ENCODE results near the gene KRT80.

The KRT80 gene

DNA sequence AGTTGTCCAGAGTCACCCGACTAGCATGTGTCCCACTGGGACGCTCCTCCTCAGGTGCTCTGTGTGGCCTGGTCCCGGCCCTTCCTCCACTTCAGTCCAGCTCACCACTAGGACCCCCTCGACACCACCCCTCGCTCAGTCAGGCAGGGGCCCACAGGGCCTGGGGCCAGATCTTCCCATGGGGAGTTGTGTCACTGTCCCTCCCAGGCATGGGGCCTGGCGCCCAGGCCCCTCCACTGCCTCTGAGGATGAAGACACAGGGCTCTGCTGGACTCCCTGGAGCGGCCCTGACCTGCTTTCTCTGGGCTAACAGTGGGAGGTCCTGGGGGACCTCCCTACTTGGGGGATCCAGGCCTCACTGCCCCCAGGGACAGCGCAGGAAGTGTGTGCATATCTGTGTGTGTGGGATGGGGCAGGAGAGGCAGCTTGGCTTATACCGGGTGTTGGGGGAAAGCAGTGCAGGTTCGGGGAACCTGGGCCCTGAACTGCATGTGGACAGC lies 43.8 kb downstream of the KRT80 start:
- no peaks in the 10 kb centered on the region for H3K36me3 ChIP-seq (ENCODE audit: control insufficient read depth in 1 of 2, insufficient read depth in 2 of 2, low read length in 2 of 2)
- H3K27me3 ChIP-seq (ENCODE audit: low read depth, low read length) = no peaks in the 10 kb centered on the region
- H3K4me3 ChIP-seq (ENCODE audit: low read depth in 1 of 2, low read length in 2 of 2) = no peak overlapping the region
- H3K9me3 ChIP-seq (ENCODE audit: control insufficient read depth in 1 of 2, low read length in 2 of 2) = no peaks in the 10 kb centered on the region
- H3K4me1 ChIP-seq (ENCODE audit: control insufficient read depth in 1 of 2, insufficient read depth in 2 of 2, low read length in 2 of 2) = peaks cover 7 to 12% of the 10 kb centered on the region in 2 donors
- peak overlapping the region; percentile 91 for H3K27ac ChIP-seq (ENCODE audit: low read length)

- Histone ChIP-seq H3K36me3 (ENCODE audit: control insufficient read depth in 1 of 2, insufficient read depth in 2 of 2, low read length in 2 of 2) (no peaks in the 10 kb centered on the region), H3K27me3 (ENCODE audit: low read depth, low read length) (no peaks in the 10 kb centered on the region), H3K27ac (ENCODE audit: low read length) (peak overlapping the region; percentile 91), H3K9me3 (ENCODE audit: control insufficient read depth in 1 of 2, low read length in 2 of 2) (no peaks in the 10 kb centered on the region), H3K4me3 (ENCODE audit: low read depth in 1 of 2, low read length in 2 of 2) (no peak overlapping the region), H3K4me1 (ENCODE audit: control insufficient read depth in 1 of 2, insufficient read depth in 2 of 2, low read length in 2 of 2) (peaks cover 7 to 11% of the 10 kb centered on the region in 2 donors)
Observed at GRCh38 chr12:52147367-52147963, 44.3 kb downstream of the KRT80 start.

- Histone ChIP-seq H3K4me3 (ENCODE audit: low read depth in 1 of 2, low read length in 2 of 2) (no peak overlapping the region), H3K27me3 (ENCODE audit: low read depth, low read length) (no peaks in the 10 kb centered on the region), H3K9me3 (ENCODE audit: control insufficient read depth in 1 of 2, low read length in 2 of 2) (no peaks in the 10 kb centered on the region), H3K4me1 (ENCODE audit: control insufficient read depth in 1 of 2, insufficient read depth in 2 of 2, low read length in 2 of 2) (peaks cover 6 to 7% of the 10 kb centered on the region in 2 donors), H3K27ac (ENCODE audit: low read length) (peak overlapping the region; percentile 58), H3K36me3 (ENCODE audit: control insufficient read depth in 1 of 2, insufficient read depth in 2 of 2, low read length in 2 of 2) (no peaks in the 10 kb centered on the region)
Observed at GRCh38 chr12:52146822-52147366, 44.9 kb downstream of the KRT80 start.

DNA sequence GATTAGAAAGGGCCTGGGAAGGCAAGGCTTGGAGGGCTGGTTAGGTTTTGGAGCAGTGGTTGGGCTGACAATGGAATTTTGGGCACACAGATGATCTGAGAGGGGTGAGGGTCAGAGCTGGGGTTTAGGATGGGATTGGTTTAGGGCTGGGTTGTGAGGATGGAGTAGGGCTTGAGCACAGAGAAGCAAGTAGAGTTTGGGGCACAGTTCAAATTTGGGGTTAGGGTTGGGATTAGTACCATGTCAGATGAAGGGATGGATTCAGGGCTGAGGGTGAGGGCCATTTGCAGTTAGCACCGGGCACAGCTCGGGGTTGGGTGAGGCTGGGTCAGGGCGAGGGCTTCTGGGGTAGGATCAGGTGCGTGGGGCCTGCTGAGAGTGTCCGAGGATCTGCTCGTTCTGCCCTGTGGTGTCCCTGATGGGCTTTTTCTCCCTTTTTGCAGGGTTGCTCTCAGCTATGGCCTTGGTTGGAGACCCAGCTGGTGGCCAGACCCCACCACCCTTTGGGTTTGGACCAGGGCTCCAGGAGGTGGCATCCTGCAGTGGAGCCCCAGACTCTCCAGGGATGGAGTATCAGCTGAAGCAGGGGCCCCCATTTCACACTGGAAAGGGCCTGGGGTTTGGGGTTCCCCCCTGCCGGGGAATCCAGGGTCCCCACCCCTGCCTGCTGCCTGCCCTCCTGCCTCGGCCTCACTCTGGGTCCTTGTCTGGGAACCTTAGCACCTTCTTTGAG lies 45.6 kb downstream of the KRT80 start:
- Histone ChIP-seq H3K36me3 (ENCODE audit: control insufficient read depth in 1 of 2, insufficient read depth in 2 of 2, low read length in 2 of 2) (no peaks in the 10 kb centered on the region), H3K4me3 (ENCODE audit: low read depth in 1 of 2, low read length in 2 of 2) (no peak overlapping the region), H3K4me1 (ENCODE audit: control insufficient read depth in 1 of 2, insufficient read depth in 2 of 2, low read length in 2 of 2) (peaks cover 3 to 7% of the 10 kb centered on the region in 2 donors), H3K9me3 (ENCODE audit: control insufficient read depth in 1 of 2, low read length in 2 of 2) (no peaks in the 10 kb centered on the region), H3K27ac (ENCODE audit: low read length) (peak overlapping the region; percentile 58), H3K27me3 (ENCODE audit: low read depth, low read length) (no peaks in the 10 kb centered on the region)

DNA sequence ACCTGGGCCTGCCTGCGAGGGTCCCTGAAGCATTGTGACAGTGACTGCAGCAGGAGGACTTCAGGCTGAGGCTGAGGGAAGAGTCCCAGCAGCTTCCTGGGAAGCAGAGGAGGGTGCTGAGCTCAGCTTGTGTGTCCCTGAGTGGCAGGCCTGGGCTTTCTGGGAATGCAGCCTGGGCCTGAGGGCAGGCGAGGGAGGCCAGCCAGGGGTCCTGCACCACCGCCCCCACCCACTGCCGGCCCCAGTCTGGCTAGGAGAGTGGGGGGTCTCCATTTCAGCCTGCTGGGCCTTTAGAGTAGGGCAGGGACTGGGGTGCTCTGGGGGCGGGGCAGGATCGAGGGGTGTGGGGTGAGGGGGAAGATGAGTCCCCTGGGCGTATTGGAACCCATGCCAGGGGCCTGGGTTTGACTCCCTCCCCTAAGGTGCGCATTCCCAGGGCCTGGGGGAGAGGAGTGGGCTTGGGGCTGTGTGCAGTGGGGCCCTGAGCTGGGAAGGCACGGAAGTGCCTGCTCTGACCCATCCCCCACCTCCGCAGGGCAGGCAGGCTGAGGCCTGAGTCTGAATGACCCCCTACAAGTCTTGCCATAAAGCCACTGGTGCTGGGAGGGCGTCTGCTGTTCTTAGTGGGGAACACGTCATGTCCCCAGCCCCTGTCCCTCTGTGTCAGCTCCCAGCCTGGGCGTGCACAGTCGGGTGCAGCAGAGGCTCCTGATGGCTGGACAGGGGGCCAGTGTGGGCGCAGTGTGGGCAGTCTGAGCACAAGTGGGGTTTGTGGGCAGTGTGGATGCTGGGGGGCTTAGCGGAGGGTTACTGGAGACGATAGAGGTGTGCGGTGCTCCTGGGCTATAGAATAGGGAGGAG lies 46.4 kb downstream of the KRT80 start:
- Histone ChIP-seq H3K27ac (ENCODE audit: low read length) (no peak overlapping the region), H3K4me3 (ENCODE audit: low read depth in 1 of 2, low read length in 2 of 2) (no peak overlapping the region), H3K36me3 (ENCODE audit: control insufficient read depth in 1 of 2, insufficient read depth in 2 of 2, low read length in 2 of 2) (no peaks in the 10 kb centered on the region), H3K9me3 (ENCODE audit: control insufficient read depth in 1 of 2, low read length in 2 of 2) (no peaks in the 10 kb centered on the region), H3K4me1 (ENCODE audit: control insufficient read depth in 1 of 2, insufficient read depth in 2 of 2, low read length in 2 of 2) (peaks cover 3 to 7% of the 10 kb centered on the region in 2 donors), H3K27me3 (ENCODE audit: low read depth, low read length) (no peaks in the 10 kb centered on the region)

DNA sequence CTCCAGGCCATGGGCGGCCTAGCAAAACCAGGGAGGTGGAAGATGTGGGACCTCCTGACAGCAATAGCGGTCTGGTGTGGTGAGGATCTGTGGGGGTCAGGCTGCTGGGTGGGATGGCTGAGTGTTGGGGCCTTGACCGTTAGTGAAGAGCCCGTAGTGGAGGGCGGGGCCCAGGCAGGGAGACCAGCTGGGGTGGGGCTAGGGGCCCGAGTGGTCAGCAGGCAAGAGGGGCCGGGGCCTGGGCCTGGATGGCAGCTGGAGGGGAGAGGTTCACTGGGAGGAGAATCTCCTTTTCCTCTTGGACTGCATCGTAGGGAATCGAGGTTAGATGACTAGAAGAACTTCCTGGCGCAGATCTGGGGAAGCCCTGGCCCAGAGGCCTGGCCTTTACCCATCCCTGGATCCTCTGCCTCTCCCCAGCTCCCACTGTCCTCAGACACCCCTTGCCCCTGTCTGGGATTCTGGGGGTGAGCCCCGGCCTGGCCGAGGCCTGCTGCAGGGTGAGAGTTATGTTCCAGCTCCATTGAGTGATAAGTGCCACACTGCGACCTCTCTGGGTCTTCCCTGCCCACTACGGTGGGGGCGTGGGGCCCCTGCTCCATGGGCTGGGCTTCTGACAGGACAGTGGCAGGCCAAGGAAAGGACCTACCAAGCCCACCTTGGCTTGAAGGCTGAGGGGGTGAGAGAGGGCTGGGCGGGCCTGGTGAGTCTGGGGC lies 47.1 kb downstream of the KRT80 start:
- Histone ChIP-seq H3K4me1 (ENCODE audit: control insufficient read depth in 1 of 2, insufficient read depth in 2 of 2, low read length in 2 of 2) (peaks cover 3 to 7% of the 10 kb centered on the region in 2 donors), H3K4me3 (ENCODE audit: low read depth in 1 of 2, low read length in 2 of 2) (no peak overlapping the region), H3K36me3 (ENCODE audit: control insufficient read depth in 1 of 2, insufficient read depth in 2 of 2, low read length in 2 of 2) (no peaks in the 10 kb centered on the region), H3K27me3 (ENCODE audit: low read depth, low read length) (no peaks in the 10 kb centered on the region), H3K9me3 (ENCODE audit: control insufficient read depth in 1 of 2, low read length in 2 of 2) (no peaks in the 10 kb centered on the region), H3K27ac (ENCODE audit: low read length) (no peak overlapping the region)

GRCh38 chr12:52142431-52142830 lies 49.4 kb downstream of the KRT80 start:
- H3K27ac ChIP-seq (ENCODE audit: low read length) = no peak overlapping the region
- H3K4me3 ChIP-seq (ENCODE audit: low read depth in 1 of 2, low read length in 2 of 2) = no peak overlapping the region
- peaks cover 0 to under 1% of the 10 kb centered on the region in 2 donors for H3K4me1 ChIP-seq (ENCODE audit: control insufficient read depth in 1 of 2, insufficient read depth in 2 of 2, low read length in 2 of 2)
- no peaks in the 10 kb centered on the region for H3K27me3 ChIP-seq (ENCODE audit: low read depth, low read length)
- H3K36me3 ChIP-seq (ENCODE audit: control insufficient read depth in 1 of 2, insufficient read depth in 2 of 2, low read length in 2 of 2) = no peaks in the 10 kb centered on the region
- no peaks in the 10 kb centered on the region for H3K9me3 ChIP-seq (ENCODE audit: control insufficient read depth in 1 of 2, low read length in 2 of 2)

DNA sequence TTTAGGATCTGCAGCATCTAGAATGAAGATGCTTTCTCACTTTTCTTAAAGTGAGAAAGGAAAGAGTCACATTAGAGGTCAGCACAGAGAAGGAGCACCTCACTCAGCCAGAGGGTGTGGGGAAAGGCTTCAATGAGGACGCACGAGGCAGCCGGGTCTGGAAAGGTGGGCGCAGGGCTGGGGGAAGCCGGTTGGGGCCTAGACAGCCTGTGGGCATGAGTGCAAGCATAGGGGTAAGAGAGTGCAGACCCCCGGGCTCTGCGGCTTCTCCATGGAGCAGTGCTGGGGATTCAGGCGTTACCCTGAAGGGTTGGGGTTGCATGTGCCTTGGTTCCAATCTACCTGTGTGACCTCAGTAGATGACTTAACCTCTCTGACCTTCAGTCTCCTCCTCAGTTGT lies 49.9 kb downstream of the KRT80 start:
- Histone ChIP-seq H3K36me3 (ENCODE audit: control insufficient read depth in 1 of 2, insufficient read depth in 2 of 2, low read length in 2 of 2) (no peaks in the 10 kb centered on the region), H3K4me1 (ENCODE audit: control insufficient read depth in 1 of 2, insufficient read depth in 2 of 2, low read length in 2 of 2) (no peaks in the 10 kb centered on the region), H3K4me3 (ENCODE audit: low read depth in 1 of 2, low read length in 2 of 2) (no peak overlapping the region), H3K27me3 (ENCODE audit: low read depth, low read length) (no peaks in the 10 kb centered on the region), H3K27ac (ENCODE audit: low read length) (no peak overlapping the region), H3K9me3 (ENCODE audit: control insufficient read depth in 1 of 2, low read length in 2 of 2) (no peaks in the 10 kb centered on the region)

DNA sequence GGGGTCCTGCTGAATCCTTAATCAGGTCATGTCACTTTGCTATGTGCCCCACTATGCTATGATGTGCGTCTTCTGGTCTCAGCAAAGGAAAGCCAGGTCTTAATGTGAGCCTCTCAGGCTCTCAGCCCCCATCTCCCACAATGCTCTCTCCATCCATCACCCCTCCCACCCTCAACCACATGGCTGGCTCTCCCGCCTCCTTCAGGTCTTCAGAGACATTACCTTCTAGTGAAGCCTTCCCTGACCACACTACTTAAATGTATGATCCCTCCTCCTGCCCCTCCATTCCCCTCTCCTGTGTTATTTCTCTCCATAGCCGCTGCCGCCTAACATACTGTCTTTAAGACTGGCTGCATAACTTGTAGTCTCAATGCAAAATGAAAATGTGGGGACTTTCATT lies 50.5 kb downstream of the KRT80 start:
- Histone ChIP-seq H3K9me3 (ENCODE audit: control insufficient read depth in 1 of 2, low read length in 2 of 2) (no peaks in the 10 kb centered on the region), H3K4me3 (ENCODE audit: low read depth in 1 of 2, low read length in 2 of 2) (no peak overlapping the region), H3K4me1 (ENCODE audit: control insufficient read depth in 1 of 2, insufficient read depth in 2 of 2, low read length in 2 of 2) (no peaks in the 10 kb centered on the region), H3K36me3 (ENCODE audit: control insufficient read depth in 1 of 2, insufficient read depth in 2 of 2, low read length in 2 of 2) (no peaks in the 10 kb centered on the region), H3K27me3 (ENCODE audit: low read depth, low read length) (no peaks in the 10 kb centered on the region), H3K27ac (ENCODE audit: low read length) (no peak overlapping the region)

DNA sequence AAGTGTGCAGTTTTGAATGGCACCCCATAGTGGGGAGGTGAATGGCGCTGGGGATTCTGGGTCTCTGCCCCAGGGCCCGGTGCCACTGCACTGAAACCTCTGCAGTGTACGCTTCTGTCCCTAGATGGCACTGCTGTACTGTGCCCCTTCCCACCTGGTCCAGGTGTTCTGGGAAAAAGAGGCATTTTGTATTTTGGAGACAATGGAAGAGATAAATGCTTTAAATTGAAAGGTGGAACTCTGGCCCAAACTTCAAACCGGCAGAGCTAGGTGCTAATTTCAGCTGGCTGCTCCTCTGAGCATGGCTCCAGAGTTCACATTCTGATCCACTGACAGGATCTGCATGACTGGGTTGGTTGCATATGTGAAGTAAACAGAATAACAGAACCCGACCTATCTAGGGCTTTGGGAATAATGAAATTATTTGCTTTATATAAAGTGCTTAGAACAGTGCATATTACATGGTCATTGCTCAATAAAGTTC lies 52.2 kb downstream of the KRT80 start:
- Histone ChIP-seq H3K27me3 (ENCODE audit: low read depth, low read length) (no peaks in the 10 kb centered on the region), H3K27ac (ENCODE audit: low read length) (no peak overlapping the region), H3K9me3 (ENCODE audit: control insufficient read depth in 1 of 2, low read length in 2 of 2) (no peaks in the 10 kb centered on the region), H3K4me1 (ENCODE audit: control insufficient read depth in 1 of 2, insufficient read depth in 2 of 2, low read length in 2 of 2) (no peaks in the 10 kb centered on the region), H3K4me3 (ENCODE audit: low read depth in 1 of 2, low read length in 2 of 2) (no peak overlapping the region), H3K36me3 (ENCODE audit: control insufficient read depth in 1 of 2, insufficient read depth in 2 of 2, low read length in 2 of 2) (no peaks in the 10 kb centered on the region)

All from muscle layer of duodenum (tissue), 2 donors.